Kidney epithelial cell (primary cell): ENCODE data around the gene YTHDF1. TPM values are rescaled to one million over a fixed set of nuclear protein-coding genes. Genes with fewer than 3 reads are reported as not detected.

ENCODE experiments used
- DNase-seq: peaks from one replicate; pipeline ENCODE4 v3.0.0-alpha.2; 2010; ENCODE audit warnings: low read depth
- H3K27me3 ChIP-seq: 2 replicates; pipeline ENCODE4 v1.6.0; 2011; ENCODE audit warnings: low read length; ENCODE audit not compliant: control insufficient read depth, insufficient read depth
- H3K36me3 ChIP-seq: 2 replicates; pipeline ENCODE4 v1.5.1; 2011; ENCODE audit warnings: low read length; ENCODE audit not compliant: control insufficient read depth, insufficient read depth
- H3K4me3 ChIP-seq: 2 replicates; pipeline ENCODE4 v1.5.1; 2011; ENCODE audit warnings: low read depth, mild to moderate bottlenecking, control low read depth, low read length
- total RNA-seq: library from RNA; depleted of rRNA; stranded (reverse); fragments of >200 nt; gene quantifications from 2 replicates; pipeline ENCODE4 v1.2.3, GENCODE V29; 2015
- TF ChIP-seq, protein P1 (sequence below): IDR thresholded peaks from 2 replicates; pipeline ENCODE4 v1.5.1; 2011; ENCODE audit warnings: mild to moderate bottlenecking, moderate library complexity, low read length, control low read depth, inconsistent platforms; ENCODE audit not compliant: insufficient read depth, poor library complexity, severe bottlenecking

Gene YTHDF1
- total RNA-seq, 1 donor from 2014 or later, result 54.8 TPM

GRCh38 chr20:63230800-63231268 is 14.9 kb upstream of the YTHDF1 start:
- H3K27me3 ChIP-seq, result no peaks in the 10 kb centered on the region
- H3K36me3 ChIP-seq, result no peaks in the 10 kb centered on the region
- H3K4me3 ChIP-seq, result no peak overlapping the region
- no peak for DNase-seq
- TF ChIP-seq, protein P1, sequence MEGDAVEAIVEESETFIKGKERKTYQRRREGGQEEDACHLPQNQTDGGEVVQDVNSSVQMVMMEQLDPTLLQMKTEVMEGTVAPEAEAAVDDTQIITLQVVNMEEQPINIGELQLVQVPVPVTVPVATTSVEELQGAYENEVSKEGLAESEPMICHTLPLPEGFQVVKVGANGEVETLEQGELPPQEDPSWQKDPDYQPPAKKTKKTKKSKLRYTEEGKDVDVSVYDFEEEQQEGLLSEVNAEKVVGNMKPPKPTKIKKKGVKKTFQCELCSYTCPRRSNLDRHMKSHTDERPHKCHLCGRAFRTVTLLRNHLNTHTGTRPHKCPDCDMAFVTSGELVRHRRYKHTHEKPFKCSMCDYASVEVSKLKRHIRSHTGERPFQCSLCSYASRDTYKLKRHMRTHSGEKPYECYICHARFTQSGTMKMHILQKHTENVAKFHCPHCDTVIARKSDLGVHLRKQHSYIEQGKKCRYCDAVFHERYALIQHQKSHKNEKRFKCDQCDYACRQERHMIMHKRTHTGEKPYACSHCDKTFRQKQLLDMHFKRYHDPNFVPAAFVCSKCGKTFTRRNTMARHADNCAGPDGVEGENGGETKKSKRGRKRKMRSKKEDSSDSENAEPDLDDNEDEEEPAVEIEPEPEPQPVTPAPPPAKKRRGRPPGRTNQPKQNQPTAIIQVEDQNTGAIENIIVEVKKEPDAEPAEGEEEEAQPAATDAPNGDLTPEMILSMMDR, result peak; percentile 59

DNA sequence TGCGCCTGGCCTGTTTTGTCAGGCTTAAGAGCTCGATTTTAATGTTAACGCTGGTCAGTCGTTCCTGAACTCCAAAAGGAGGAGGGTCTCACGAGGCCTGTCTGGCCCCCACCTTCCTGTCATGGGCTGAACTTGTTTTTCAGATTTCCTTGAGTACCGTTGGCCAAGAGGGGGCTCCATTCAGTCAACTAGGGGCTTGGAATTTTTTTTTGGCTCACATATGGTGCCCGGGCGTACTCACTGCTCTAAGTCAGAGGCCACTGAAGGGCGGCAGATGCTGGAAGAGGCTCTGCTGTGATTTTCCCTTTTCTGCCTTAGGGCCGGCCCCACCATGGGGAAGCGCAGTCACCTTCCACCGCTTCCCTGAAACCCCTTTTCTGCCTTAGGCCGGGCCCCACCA is 12.9 kb upstream of the YTHDF1 start:
- Histone ChIP-seq H3K4me3 (no peak overlapping the region), H3K36me3 (no peaks in the 10 kb centered on the region), H3K27me3 (no peaks in the 10 kb centered on the region)
- TF ChIP-seq, protein P1, result no peak
- DNase-seq, result no peak

GRCh38 chr20:63227260-63227659 is 11.3 kb upstream of the YTHDF1 start:
- H3K36me3 ChIP-seq, result no peaks in the 10 kb centered on the region
- TF ChIP-seq, protein P1, result no peak
- no peak for DNase-seq
- H3K27me3 ChIP-seq, result no peaks in the 10 kb centered on the region
- H3K4me3 ChIP-seq, result no peak overlapping the region

DNA sequence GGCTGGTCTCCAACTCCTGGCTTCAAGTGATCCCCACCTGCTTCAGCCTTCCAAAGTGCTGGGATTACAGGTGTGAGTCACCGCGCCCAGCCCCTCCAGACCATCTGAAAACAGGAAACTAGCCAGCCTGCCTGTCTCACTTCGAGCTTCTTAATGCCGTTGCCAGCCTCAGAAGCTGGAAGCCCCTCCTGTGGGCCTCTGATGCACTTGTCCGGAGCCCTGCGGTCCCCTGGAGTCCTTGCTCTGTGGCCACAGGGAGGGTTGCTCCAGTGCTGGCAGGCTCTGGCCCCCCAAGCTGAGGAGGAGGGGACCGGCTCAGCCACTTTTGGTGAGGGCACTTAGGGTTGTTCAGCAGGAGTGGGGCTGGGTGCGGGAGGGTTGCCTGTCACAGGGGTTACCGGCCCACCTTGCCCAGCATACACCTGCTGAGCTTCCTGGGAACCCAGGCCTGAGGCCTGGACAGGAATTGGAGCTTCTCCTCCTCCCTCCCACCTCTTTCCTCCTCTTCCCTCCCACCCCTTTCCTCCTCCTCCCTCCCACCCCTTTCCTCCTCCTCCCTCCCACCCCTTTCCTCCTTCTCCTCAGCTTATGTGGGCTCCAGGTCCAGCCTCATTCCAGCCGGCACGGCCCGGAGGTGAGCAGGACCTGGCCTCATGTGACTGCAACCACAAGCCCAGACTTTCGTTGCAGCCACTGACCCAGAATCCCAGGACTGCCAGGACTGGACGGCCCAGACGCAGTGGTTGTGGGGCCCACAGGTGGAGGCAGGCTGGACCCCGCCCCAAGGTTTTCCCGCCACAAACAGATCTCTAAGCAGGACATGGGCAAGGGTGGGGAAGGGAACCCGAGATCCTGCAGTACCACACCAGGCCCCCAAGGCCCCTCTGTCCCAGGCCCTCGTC is 10.4 kb upstream of the YTHDF1 start:
- Histone ChIP-seq H3K4me3 (no peak overlapping the region), H3K27me3 (peaks cover 3% of the 10 kb centered on the region), H3K36me3 (no peaks in the 10 kb centered on the region)
- no peak for DNase-seq
- TF ChIP-seq, protein P1, result no peak

DNA sequence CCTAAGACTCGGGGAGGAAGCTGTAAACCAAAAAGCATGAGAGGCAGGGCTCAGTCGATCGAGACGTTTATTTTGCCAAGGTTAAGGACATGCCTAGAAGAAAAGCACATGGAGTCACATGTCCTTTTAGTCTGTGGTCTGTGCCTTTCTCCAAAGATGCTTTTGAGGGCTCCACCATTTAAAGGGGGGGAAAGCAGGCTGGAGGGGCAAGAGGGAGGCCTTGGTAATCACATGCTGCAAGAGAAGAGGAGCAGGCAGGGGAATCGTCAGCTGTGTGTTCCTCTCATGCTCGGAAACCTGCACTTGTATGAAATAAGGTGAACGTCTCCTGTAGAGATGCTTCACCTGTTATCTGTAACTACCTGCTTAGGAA is 9.1 kb upstream of the YTHDF1 start:
- Histone ChIP-seq H3K27me3 (peaks cover 10% of the 10 kb centered on the region), H3K4me3 (no peak overlapping the region), H3K36me3 (no peaks in the 10 kb centered on the region)
- DNase-seq, result no peak
- TF ChIP-seq, protein P1, result no peak
